IPS-20b (cell line): ENCODE measurements around the gene ADCY3.

ENCODE experiments used
- H3K27ac ChIP-seq: one replicate; pipeline ENCODE4 v1.5.1; 2013; ENCODE audit warnings: low read length
- H3K27me3 ChIP-seq: 2 replicates; pipeline ENCODE4 v1.6.1; 2013; ENCODE audit warnings: mild to moderate bottlenecking, low read length, inconsistent platforms; ENCODE audit not compliant: insufficient read depth
- H3K36me3 ChIP-seq: 2 replicates; pipeline ENCODE4 v1.6.1; 2013; ENCODE audit warnings: low read depth, mild to moderate bottlenecking, inconsistent platforms, low read length, moderate library complexity; ENCODE audit not compliant: insufficient read depth
- H3K4me1 ChIP-seq: 2 replicates; pipeline ENCODE4 v1.6.1; 2013; ENCODE audit warnings: mild to moderate bottlenecking, control low read depth, inconsistent platforms, low read length, moderate library complexity; ENCODE audit not compliant: insufficient read depth
- H3K4me3 ChIP-seq: 2 replicates; pipeline ENCODE4 v1.5.1; 2013; ENCODE audit warnings: mild to moderate bottlenecking, low read length, inconsistent platforms
- H3K9ac ChIP-seq: 2 replicates; pipeline ENCODE4 v1.6.1; 2013; ENCODE audit warnings: low read depth, mild to moderate bottlenecking, inconsistent platforms, low read length, moderate library complexity
- H3K9me3 ChIP-seq: 2 replicates; pipeline ENCODE4 v1.6.1; 2013; ENCODE audit warnings: mild to moderate bottlenecking, low read depth, low read length, inconsistent platforms; ENCODE audit not compliant: insufficient read depth

Gene ADCY3

GRCh38 chr2:24885221-24886125, 34.6 kb downstream of the ADCY3 start:
- Histone ChIP-seq H3K9me3 (no peaks in the 10 kb centered on the region), H3K4me1 (no peaks in the 10 kb centered on the region; the same call in 1 of the 2 replicates), H3K36me3 (no peaks in the 10 kb centered on the region), H3K4me3 (no peak overlapping the region), H3K9ac (no peak overlapping the region), H3K27me3 (no peaks in the 10 kb centered on the region), H3K27ac (no peak overlapping the region)

- Histone ChIP-seq H3K27me3 (no peaks in the 10 kb centered on the region), H3K9me3 (no peaks in the 10 kb centered on the region), H3K4me1 (no peaks in the 10 kb centered on the region; the same call in 1 of the 2 replicates), H3K4me3 (no peak overlapping the region), H3K36me3 (no peaks in the 10 kb centered on the region), H3K9ac (no peak overlapping the region), H3K27ac (no peak overlapping the region)
Observed at GRCh38 chr2:24883946-24884345, 36.1 kb downstream of the ADCY3 start.

GRCh38 chr2:24881623-24882022, 38.4 kb downstream of the ADCY3 start:
- H3K27ac ChIP-seq, result no peak overlapping the region
- H3K9ac ChIP-seq, result no peak overlapping the region
- H3K36me3 ChIP-seq, result no peaks in the 10 kb centered on the region
- H3K4me3 ChIP-seq, result no peak overlapping the region
- H3K27me3 ChIP-seq, result no peaks in the 10 kb centered on the region
- H3K4me1 ChIP-seq, result no peaks in the 10 kb centered on the region; the same call in 1 of the 2 replicates
- H3K9me3 ChIP-seq, result no peaks in the 10 kb centered on the region

- Histone ChIP-seq H3K4me1 (no peaks in the 10 kb centered on the region; the same call in 1 of the 2 replicates), H3K4me3 (no peak overlapping the region), H3K27ac (no peak overlapping the region), H3K9me3 (no peaks in the 10 kb centered on the region), H3K9ac (no peak overlapping the region), H3K27me3 (no peaks in the 10 kb centered on the region), H3K36me3 (no peaks in the 10 kb centered on the region)
Observed at GRCh38 chr2:24881158-24881557, 38.9 kb downstream of the ADCY3 start.

- Histone ChIP-seq H3K9ac (no peak overlapping the region), H3K27me3 (no peaks in the 10 kb centered on the region)
Observed at GRCh38 chr2:24878341-24878740, 41.7 kb downstream of the ADCY3 start.

GRCh38 chr2:24877646-24878045, 42.4 kb downstream of the ADCY3 start:
- Histone ChIP-seq H3K27ac (no peak overlapping the region), H3K9me3 (no peaks in the 10 kb centered on the region), H3K9ac (no peak overlapping the region), H3K36me3 (no peaks in the 10 kb centered on the region), H3K27me3 (no peaks in the 10 kb centered on the region), H3K4me3 (no peak overlapping the region), H3K4me1 (no peaks in the 10 kb centered on the region)

More at GRCh38 chr2:24878341-24878740, 41.7 kb downstream of the ADCY3 start:
- Histone ChIP-seq H3K27ac (no peak overlapping the region), H3K4me1 (no peaks in the 10 kb centered on the region), H3K36me3 (no peaks in the 10 kb centered on the region), H3K9me3 (no peaks in the 10 kb centered on the region), H3K4me3 (no peak overlapping the region)

- Histone ChIP-seq H3K9ac (no peak overlapping the region), H3K4me1 (peaks cover 4% of the 10 kb centered on the region; the same call in 1 of the 2 replicates), H3K27me3 (no peaks in the 10 kb centered on the region), H3K9me3 (no peaks in the 10 kb centered on the region), H3K36me3 (no peaks in the 10 kb centered on the region), H3K27ac (no peak overlapping the region), H3K4me3 (no peak overlapping the region)
Observed at GRCh38 chr2:24877067-24877466, 43.0 kb downstream of the ADCY3 start.

- Histone ChIP-seq H3K27me3 (no peaks in the 10 kb centered on the region), H3K36me3 (no peaks in the 10 kb centered on the region), H3K4me3 (no peak overlapping the region), H3K27ac (no peak overlapping the region), H3K9me3 (no peaks in the 10 kb centered on the region), H3K9ac (no peak overlapping the region), H3K4me1 (peaks cover 6% of the 10 kb centered on the region; the same call in 1 of the 2 replicates)
Observed at GRCh38 chr2:24875901-24876300, 44.1 kb downstream of the ADCY3 start.

GRCh38 chr2:24875272-24875671, 44.8 kb downstream of the ADCY3 start:
- Histone ChIP-seq H3K9ac (no peak overlapping the region), H3K9me3 (no peaks in the 10 kb centered on the region), H3K27me3 (no peaks in the 10 kb centered on the region), H3K4me1 (peaks cover 6% of the 10 kb centered on the region; the same call in 1 of the 2 replicates), H3K4me3 (no peak overlapping the region), H3K36me3 (no peaks in the 10 kb centered on the region), H3K27ac (no peak overlapping the region)

GRCh38 chr2:24874035-24874434, 46.0 kb downstream of the ADCY3 start:
- H3K4me3 ChIP-seq, result no peak overlapping the region
- no peaks in the 10 kb centered on the region for H3K9me3 ChIP-seq
- H3K27ac ChIP-seq, result no peak overlapping the region
- no peak overlapping the region for H3K9ac ChIP-seq
- peaks cover 6% of the 10 kb centered on the region; the same call in 1 of the 2 replicates for H3K4me1 ChIP-seq
- no peaks in the 10 kb centered on the region for H3K27me3 ChIP-seq
- H3K36me3 ChIP-seq, result no peaks in the 10 kb centered on the region

GRCh38 chr2:24873619-24874018, 46.4 kb downstream of the ADCY3 start:
- no peaks in the 10 kb centered on the region for H3K36me3 ChIP-seq
- no peak overlapping the region for H3K4me3 ChIP-seq
- H3K9me3 ChIP-seq, result no peaks in the 10 kb centered on the region
- H3K9ac ChIP-seq, result no peak overlapping the region
- no peak overlapping the region for H3K27ac ChIP-seq
- peaks cover 6% of the 10 kb centered on the region; the same call in 1 of the 2 replicates for H3K4me1 ChIP-seq
- H3K27me3 ChIP-seq, result no peaks in the 10 kb centered on the region
